Right lobe of liver (tissue), 4 donors: ENCODE measurements around the gene POLA2.

Source experiments
- POLR2A ChIP-seq: fragments of 450-650 bp; IDR thresholded peaks from one replicate; pipeline ENCODE4 v1.6.1; 2017; ENCODE audit warnings: antibody characterized with exemption, mild to moderate bottlenecking
- TF ChIP-seq, protein P1 (sequence below), 4 donors: fragments of 200-600 bp in 3 of 4; fragments of 450-650 bp in 1 of 4; IDR thresholded peaks; one replicate each; pipeline versions ENCODE4 v1.5.1 to v1.8.0; 2016 to 2022; ENCODE audit warnings: antibody characterized with exemption in 4 of 4, mild to moderate bottlenecking in 2 of 4
- donor health status: DM: no; HTN: no; CAD: no.
- donor health status: DM: no; HTN: no; CAD: no.
- donor health status: DM: no; HTN: yes; CAD: no.

DNA sequence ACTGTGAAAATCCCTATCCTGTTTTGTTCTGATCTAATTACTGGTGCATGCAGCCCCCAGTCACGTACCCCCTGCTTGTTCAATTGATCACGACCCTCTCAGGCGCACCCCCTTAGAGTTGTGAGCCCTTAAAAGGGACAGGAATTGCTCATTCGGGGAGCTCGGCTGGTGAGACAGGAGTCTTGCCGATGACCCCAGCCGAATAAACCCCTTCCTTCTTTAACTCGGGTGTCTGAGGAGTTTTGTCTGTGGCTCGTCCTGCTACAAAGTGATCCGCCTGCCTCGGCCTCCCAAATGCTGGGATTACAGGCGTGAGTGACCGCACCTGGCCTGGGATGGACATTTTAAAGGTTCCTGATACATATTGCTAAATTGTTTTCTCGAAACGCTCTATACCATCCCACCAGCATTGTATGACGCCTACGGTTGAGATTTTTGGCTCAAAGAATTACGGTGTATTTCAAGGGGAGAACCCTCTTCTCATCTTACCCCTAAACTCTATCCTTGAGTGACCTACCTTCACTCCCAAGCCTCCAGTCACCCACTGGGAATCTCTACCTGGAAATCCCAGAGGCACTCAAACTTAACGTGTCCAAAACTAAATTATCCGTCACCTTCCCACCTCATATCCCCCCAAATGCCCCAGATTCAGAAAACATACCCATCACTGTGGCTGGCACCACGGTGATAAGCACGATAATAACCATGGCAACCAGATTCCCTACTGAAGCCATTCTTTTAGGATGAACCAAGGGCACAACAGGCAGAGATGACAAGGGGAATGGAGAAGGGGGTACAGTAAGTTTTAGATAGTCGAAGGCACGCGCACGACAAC is 789 bp upstream of the POLA2 start:
- no peak for TF ChIP-seq POLR2A
- TF ChIP-seq, protein P1, sequence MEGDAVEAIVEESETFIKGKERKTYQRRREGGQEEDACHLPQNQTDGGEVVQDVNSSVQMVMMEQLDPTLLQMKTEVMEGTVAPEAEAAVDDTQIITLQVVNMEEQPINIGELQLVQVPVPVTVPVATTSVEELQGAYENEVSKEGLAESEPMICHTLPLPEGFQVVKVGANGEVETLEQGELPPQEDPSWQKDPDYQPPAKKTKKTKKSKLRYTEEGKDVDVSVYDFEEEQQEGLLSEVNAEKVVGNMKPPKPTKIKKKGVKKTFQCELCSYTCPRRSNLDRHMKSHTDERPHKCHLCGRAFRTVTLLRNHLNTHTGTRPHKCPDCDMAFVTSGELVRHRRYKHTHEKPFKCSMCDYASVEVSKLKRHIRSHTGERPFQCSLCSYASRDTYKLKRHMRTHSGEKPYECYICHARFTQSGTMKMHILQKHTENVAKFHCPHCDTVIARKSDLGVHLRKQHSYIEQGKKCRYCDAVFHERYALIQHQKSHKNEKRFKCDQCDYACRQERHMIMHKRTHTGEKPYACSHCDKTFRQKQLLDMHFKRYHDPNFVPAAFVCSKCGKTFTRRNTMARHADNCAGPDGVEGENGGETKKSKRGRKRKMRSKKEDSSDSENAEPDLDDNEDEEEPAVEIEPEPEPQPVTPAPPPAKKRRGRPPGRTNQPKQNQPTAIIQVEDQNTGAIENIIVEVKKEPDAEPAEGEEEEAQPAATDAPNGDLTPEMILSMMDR (IDR thresholded peaks at IDR 0.05): no peak
